HCT116 (cell line): ENCODE measurements around the gene FFAR4. TPM values are rescaled to one million over a fixed set of nuclear protein-coding genes. Genes with fewer than 3 reads are reported as not detected.

ENCODE experiments used
- ATAC-seq: fragments of 200-7000 bp; cut with Tn5 transposase; 2 replicates; pipeline ENCODE4 v1.9.1; 2020; ENCODE audit warnings: mild to moderate bottlenecking, moderate library complexity
- BruUV-seq: library from RNA; stranded (reverse); fragments of 400-500 nt; replicated peaks from 2 replicates; lab custom pipeline; 2021; lab: Mats Ljungman, UMichigan
- CTCF ChIA-PET: fragments of 300-600 bp; sonication (Branson Sonifier 250); formaldehyde crosslinking; loops from one replicate; lab custom pipeline; 2021; ENCODE audit warnings: antibody characterized with exemption; lab: Charles Lee
- POLR2A ChIA-PET: fragments of 300-600, 350-600 bp; sonication (Branson Sonifier 250); formaldehyde crosslinking; loops from one replicate; lab custom pipeline; 2021; ENCODE audit warnings: antibody characterized with exemption; lab: Charles Lee
- RAD21 ChIA-PET, 2 experiments: fragments of 300-600 bp; sonication (Branson Sonifier 250); formaldehyde crosslinking; loops; one replicate each; lab custom pipeline; 2023; ENCODE audit warnings: low total read pairs in 2 of 2; ENCODE audit not compliant: uncharacterized antibody in 2 of 2, unreplicated experiment in 2 of 2, low non-redundant PET in 1 of 2; lab: Charles Lee
- DNase-seq: peaks from one replicate; pipeline ENCODE4 v3.0.0-alpha.2; 2010; ENCODE audit warnings: low read depth, low spot score
- H2AFZ ChIP-seq: fragments of 200-600 bp; shearing (Covaris generic), sonication (generic); 2 replicates; pipeline ENCODE4 v1.6.1; 2017; ENCODE audit warnings: low read depth, mixed run types, mixed read lengths, antibody characterized with exemption, low read length; ENCODE audit not compliant: poor library complexity, severe bottlenecking
- H3K27ac ChIP-seq: 2 replicates; pipeline ENCODE4 v1.5.1; 2012; ENCODE audit warnings: low read depth, low read length
- H3K27me3 ChIP-seq: fragments of 200-600 bp; sonication (generic); 2 replicates; pipeline ENCODE4 v1.6.1; 2016; ENCODE audit warnings: mixed run types, low read length, mixed read lengths; ENCODE audit not compliant: insufficient read depth
- H3K36me3 ChIP-seq, 2 experiments: fragments of 200-500 bp in 1 of 2; fragments of 200-600 bp in 1 of 2; sonication (Bioruptor generic) in 1 of 2; sonication (generic) in 1 of 2; 2 replicates each; pipeline versions ENCODE4 v1.5.1 to v1.6.1; 2014 to 2016; ENCODE audit warnings: low read length in 2 of 2, inconsistent platforms in 1 of 2, mixed read lengths in 1 of 2, mixed run types in 1 of 2; ENCODE audit not compliant: insufficient read depth in 2 of 2, control insufficient read depth in 1 of 2
- H3K4me1 ChIP-seq, 2 experiments: fragments of 200-600 bp in 1 of 2; sonication (generic) in 1 of 2; 2 replicates each; pipeline versions ENCODE4 v1.5.1 to v1.6.1; 2012 to 2017; ENCODE audit warnings: low read length in 2 of 2, inconsistent platforms in 1 of 2, mild to moderate bottlenecking in 1 of 2, mixed read lengths in 1 of 2, mixed run types in 1 of 2, moderate library complexity in 1 of 2; ENCODE audit not compliant: insufficient read depth in 2 of 2, control insufficient read depth in 1 of 2
- H3K4me2 ChIP-seq: fragments of 200-600 bp; sonication (generic); 2 replicates; pipeline ENCODE4 v1.6.1; 2017; ENCODE audit warnings: mixed run types, low read length, mixed read lengths
- H3K4me3 ChIP-seq, 2 experiments: fragments of 200-600 bp in 1 of 2; sonication (generic) in 1 of 2; replicated peaks in 1 of 2; 2 replicates each; pipeline ENCODE4 v1.5.1; 2011 to 2016; ENCODE audit warnings: low read length in 2 of 2, control low read depth in 1 of 2, low read depth in 1 of 2, mild to moderate bottlenecking in 1 of 2, mixed read lengths in 1 of 2, mixed run types in 1 of 2
- H3K79me2 ChIP-seq: fragments of 200-600 bp; sonication (generic); 2 replicates; pipeline ENCODE4 v1.6.1; 2017; ENCODE audit warnings: mild to moderate bottlenecking, mixed run types, low read length, moderate library complexity, mixed read lengths; ENCODE audit not compliant: insufficient read depth
- H3K9ac ChIP-seq: fragments of 200-600 bp; sonication (generic); 2 replicates; pipeline ENCODE4 v1.6.1; 2016; ENCODE audit warnings: low read length, mixed read lengths
- H3K9me2 ChIP-seq: fragments of 200-600 bp; sonication (generic), shearing (Covaris generic); 2 replicates; pipeline ENCODE4 v1.6.1; 2017; ENCODE audit warnings: mixed run types, mild to moderate bottlenecking, moderate library complexity; ENCODE audit not compliant: insufficient read depth
- H3K9me3 ChIP-seq, 2 experiments: fragments of 200-500 bp in 1 of 2; fragments of 200-600 bp in 1 of 2; sonication (Bioruptor generic) in 1 of 2; sonication (generic) in 1 of 2; 2 replicates each; pipeline ENCODE4 v1.6.1; 2014 to 2017; ENCODE audit warnings: low read length in 2 of 2, mixed read lengths in 2 of 2, inconsistent platforms in 1 of 2, low read depth in 1 of 2, mild to moderate bottlenecking in 1 of 2, mixed run types in 1 of 2, moderate library complexity in 1 of 2; ENCODE audit not compliant: control insufficient read depth in 1 of 2, insufficient read depth in 1 of 2
- H4K20me1 ChIP-seq: fragments of 200-600 bp; sonication (generic), shearing (Covaris generic); 2 replicates; pipeline ENCODE4 v1.6.1; 2017; ENCODE audit warnings: mixed run types, mild to moderate bottlenecking, moderate library complexity; ENCODE audit not compliant: insufficient read depth
- CBX3 ChIP-seq: IDR thresholded peaks from 2 replicates; pipeline ENCODE4 v1.6.1; 2012; ENCODE audit warnings: low read depth
- CTCF ChIP-seq, 3 experiments: fragments of 200-600 bp in 1 of 3; sonication (generic) in 1 of 3; IDR thresholded peaks in 2 of 3; conservative IDR thresholded peaks in 1 of 3; 2 replicates each; pipeline ENCODE4 v1.5.1; 2012 to 2017; ENCODE audit warnings: low read depth in 2 of 3, low read length in 2 of 3, antibody characterized with exemption in 1 of 3, borderline replicate concordance in 1 of 3, control low read depth in 1 of 3, mild to moderate bottlenecking in 1 of 3, mixed read lengths in 1 of 3, mixed run types in 1 of 3, moderate library complexity in 1 of 3; ENCODE audit not compliant: insufficient read depth in 1 of 3
- EGR1 ChIP-seq: IDR thresholded peaks from 2 replicates; pipeline ENCODE4 v1.6.1; 2012; ENCODE audit warnings: low read depth
- EZH2 ChIP-seq: fragments of 200-600 bp; sonication (generic); IDR thresholded peaks from 2 replicates; pipeline ENCODE4 v1.6.1; 2017; ENCODE audit warnings: antibody characterized with exemption, mixed run types
- JUND ChIP-seq: IDR thresholded peaks from 2 replicates; pipeline ENCODE4 v1.6.1; 2012
- MAX ChIP-seq: IDR thresholded peaks from 2 replicates; pipeline ENCODE4 v1.6.1; 2012
- POLR2A ChIP-seq: IDR thresholded peaks from 2 replicates; pipeline ENCODE4 v1.7.0; 2011; ENCODE audit warnings: borderline replicate concordance; ENCODE audit not compliant: insufficient read depth, insufficient read length; ENCODE audit errors: extremely low read depth
- POLR2AphosphoS5 ChIP-seq: IDR thresholded peaks from 2 replicates; pipeline ENCODE4 v1.6.1; 2011; ENCODE audit warnings: mild to moderate bottlenecking, low read depth, low read length, moderate library complexity
- RAD21 ChIP-seq: IDR thresholded peaks from 2 replicates; pipeline ENCODE4 v1.6.1; 2012; ENCODE audit warnings: low read depth, mild to moderate bottlenecking
- SIN3A ChIP-seq: IDR thresholded peaks from 2 replicates; pipeline ENCODE4 v1.6.1; 2012; ENCODE audit warnings: low read depth
- SP1 ChIP-seq: IDR thresholded peaks from 2 replicates; pipeline ENCODE4 v1.6.1; 2012; ENCODE audit warnings: low read depth
- SRF ChIP-seq: IDR thresholded peaks from 2 replicates; pipeline ENCODE4 v1.6.1; 2012; ENCODE audit warnings: low read depth
- TCF7L2 ChIP-seq: IDR thresholded peaks from 2 replicates; pipeline ENCODE4 v1.7.0; 2011; ENCODE audit warnings: borderline replicate concordance, inconsistent platforms; ENCODE audit not compliant: insufficient read depth, insufficient read length; ENCODE audit errors: extremely low read depth
- ZFX ChIP-seq: fragments of 450-650 bp; IDR thresholded peaks from 2 replicates; pipeline ENCODE4 v1.6.1; 2017
- intact Hi-C: fragments of 100-400 bp; cut with micrococcal nuclease; formaldehyde crosslinking; loops from 2 replicates; pipeline ENCODE4 v1.10.0; 2022
- total RNA-seq: library from RNA; stranded (reverse); gene quantifications from one replicate; pipeline ENCODE4 v1.2.1, GENCODE V29; 2021; ENCODE audit not compliant: unreplicated experiment
- TF ChIP-seq, protein P1 (sequence below): IDR thresholded peaks from 2 replicates; pipeline ENCODE4 v1.6.1; 2012
- TF ChIP-seq, protein P2 (sequence below): IDR thresholded peaks from 2 replicates; pipeline ENCODE4 v1.6.1; 2012; ENCODE audit warnings: low read depth

The FFAR4 gene
- total RNA-seq, 1 experiment from 2014 or later: not detected

DNA sequence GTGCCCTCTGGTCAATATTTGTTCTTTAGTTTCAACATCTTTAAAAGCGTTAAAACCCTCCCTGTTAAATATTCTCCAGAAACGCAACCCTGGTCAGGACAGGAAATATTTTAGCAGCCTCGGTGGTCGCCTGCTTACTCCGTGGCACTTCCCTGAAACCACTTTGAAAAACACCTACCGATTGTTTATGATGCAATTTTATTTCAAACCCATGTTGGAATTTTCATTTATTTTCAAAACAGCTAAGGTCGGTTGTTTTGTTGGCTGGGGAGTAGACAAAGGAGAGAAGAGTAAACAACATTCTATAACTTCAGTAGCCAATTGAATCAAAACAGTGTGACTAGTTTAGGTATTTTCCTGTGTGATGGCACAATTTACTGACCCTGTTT, 35.3 kb downstream of the FFAR4 start:
- DNase-seq: no peak
- intact Hi-C loops: no loop called here
- BruUV-seq: no TSS peak
- ChIA-PET CTCF (no interaction called here), POLR2A (no interaction called here), RAD21 (no interaction called here)
- no peaks in the 10 kb centered on the region for H3K79me2 ChIP-seq
- no peak overlapping the region for H3K4me2 ChIP-seq
- no peak for ATAC-seq
- H3K36me3 ChIP-seq: no peaks in the 10 kb centered on the region
- no peaks in the 10 kb centered on the region for H3K4me1 ChIP-seq
- H3K9ac ChIP-seq: no peak overlapping the region
- no peaks in the 10 kb centered on the region for H3K9me2 ChIP-seq
- no peaks in the 10 kb centered on the region for H3K9me3 ChIP-seq
- no peak overlapping the region for H2AFZ ChIP-seq
- TF ChIP-seq RAD21 (no peak), SRF (no peak), JUND (no peak), SP1 (no peak), EGR1 (no peak), CBX3 (no peak), POLR2AphosphoS5 (no peak), POLR2A (no peak), EZH2 (no peak), ZFX (no peak), CTCF (IDR thresholded peaks at IDR 0.05 in 2 of 3, conservative IDR thresholded peaks at IDR 0.05 in 1 of 3; ENCODE audit: borderline replicate concordance in 1 of 3, insufficient read depth in 1 of 3, low read depth in 2 of 3, low read length in 2 of 3) (no peak)
- no peak overlapping the region for H3K4me3 ChIP-seq
- no peaks in the 10 kb centered on the region for H4K20me1 ChIP-seq
- no peaks in the 10 kb centered on the region for H3K27me3 ChIP-seq
- no peak overlapping the region for H3K27ac ChIP-seq

DNA sequence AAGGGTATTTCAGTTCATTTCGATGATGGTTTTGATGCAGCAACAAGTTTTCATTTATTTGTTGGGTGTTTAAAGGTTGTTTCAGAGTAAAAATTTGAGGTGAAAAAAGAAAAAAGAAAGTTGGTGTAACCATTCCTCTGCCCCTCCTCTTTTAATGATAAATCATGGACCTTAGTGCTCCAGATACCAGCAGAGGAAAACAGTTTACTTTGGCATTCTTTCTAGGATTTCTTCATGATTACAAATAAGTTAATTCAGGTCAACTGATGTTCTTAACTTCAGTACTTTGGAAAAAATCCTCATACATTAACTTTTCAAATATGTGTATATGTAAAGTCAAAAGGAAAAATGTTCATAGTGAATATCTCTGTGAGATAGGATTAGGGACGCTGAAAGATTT, 36.6 kb downstream of the FFAR4 start:
- ATAC-seq: no peak
- no TSS peak for BruUV-seq
- H3K27ac ChIP-seq: no peak overlapping the region
- H3K4me2 ChIP-seq: no peak overlapping the region
- no peaks in the 10 kb centered on the region for H3K9me3 ChIP-seq
- POLR2A ChIA-PET: no interaction called here
- CTCF ChIA-PET: no interaction called here
- H3K79me2 ChIP-seq: no peaks in the 10 kb centered on the region
- no peak overlapping the region for H3K4me3 ChIP-seq
- intact Hi-C loops: no loop called here
- no peak overlapping the region for H2AFZ ChIP-seq
- DNase-seq: no peak
- no peaks in the 10 kb centered on the region for H4K20me1 ChIP-seq
- RAD21 ChIA-PET: no interaction called here
- H3K36me3 ChIP-seq: no peaks in the 10 kb centered on the region
- H3K4me1 ChIP-seq: no peaks in the 10 kb centered on the region
- H3K9me2 ChIP-seq: no peaks in the 10 kb centered on the region
- no peak overlapping the region for H3K9ac ChIP-seq
- H3K27me3 ChIP-seq: no peaks in the 10 kb centered on the region
- TF ChIP-seq CBX3 (no peak), ZFX (no peak), TCF7L2 (no peak), EGR1 (no peak), JUND (no peak), SIN3A (no peak), MAX (no peak)
- TF ChIP-seq, protein P1, sequence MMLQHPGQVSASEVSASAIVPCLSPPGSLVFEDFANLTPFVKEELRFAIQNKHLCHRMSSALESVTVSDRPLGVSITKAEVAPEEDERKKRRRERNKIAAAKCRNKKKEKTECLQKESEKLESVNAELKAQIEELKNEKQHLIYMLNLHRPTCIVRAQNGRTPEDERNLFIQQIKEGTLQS: no peak
- TF ChIP-seq, protein P2, sequence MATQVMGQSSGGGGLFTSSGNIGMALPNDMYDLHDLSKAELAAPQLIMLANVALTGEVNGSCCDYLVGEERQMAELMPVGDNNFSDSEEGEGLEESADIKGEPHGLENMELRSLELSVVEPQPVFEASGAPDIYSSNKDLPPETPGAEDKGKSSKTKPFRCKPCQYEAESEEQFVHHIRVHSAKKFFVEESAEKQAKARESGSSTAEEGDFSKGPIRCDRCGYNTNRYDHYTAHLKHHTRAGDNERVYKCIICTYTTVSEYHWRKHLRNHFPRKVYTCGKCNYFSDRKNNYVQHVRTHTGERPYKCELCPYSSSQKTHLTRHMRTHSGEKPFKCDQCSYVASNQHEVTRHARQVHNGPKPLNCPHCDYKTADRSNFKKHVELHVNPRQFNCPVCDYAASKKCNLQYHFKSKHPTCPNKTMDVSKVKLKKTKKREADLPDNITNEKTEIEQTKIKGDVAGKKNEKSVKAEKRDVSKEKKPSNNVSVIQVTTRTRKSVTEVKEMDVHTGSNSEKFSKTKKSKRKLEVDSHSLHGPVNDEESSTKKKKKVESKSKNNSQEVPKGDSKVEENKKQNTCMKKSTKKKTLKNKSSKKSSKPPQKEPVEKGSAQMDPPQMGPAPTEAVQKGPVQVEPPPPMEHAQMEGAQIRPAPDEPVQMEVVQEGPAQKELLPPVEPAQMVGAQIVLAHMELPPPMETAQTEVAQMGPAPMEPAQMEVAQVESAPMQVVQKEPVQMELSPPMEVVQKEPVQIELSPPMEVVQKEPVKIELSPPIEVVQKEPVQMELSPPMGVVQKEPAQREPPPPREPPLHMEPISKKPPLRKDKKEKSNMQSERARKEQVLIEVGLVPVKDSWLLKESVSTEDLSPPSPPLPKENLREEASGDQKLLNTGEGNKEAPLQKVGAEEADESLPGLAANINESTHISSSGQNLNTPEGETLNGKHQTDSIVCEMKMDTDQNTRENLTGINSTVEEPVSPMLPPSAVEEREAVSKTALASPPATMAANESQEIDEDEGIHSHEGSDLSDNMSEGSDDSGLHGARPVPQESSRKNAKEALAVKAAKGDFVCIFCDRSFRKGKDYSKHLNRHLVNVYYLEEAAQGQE: no peak
